Endothelial cell of umbilical vein (primary cell): ENCODE measurements around the gene RDX.

Experiments used
- EZH2 ChIP-seq: IDR thresholded peaks from 2 replicates; pipeline ENCODE4 v1.6.1; 2012; ENCODE audit warnings: borderline replicate concordance, low read depth, mild to moderate bottlenecking, moderate library complexity, low read length, inconsistent platforms; ENCODE audit not compliant: severe bottlenecking
- JUN ChIP-seq: IDR thresholded peaks from 2 replicates; pipeline ENCODE4 v1.6.1; 2011; ENCODE audit warnings: borderline replicate concordance, low read depth; ENCODE audit not compliant: insufficient read length, insufficient read depth
- MYC ChIP-seq: IDR thresholded peaks from one replicate; pipeline ENCODE4 v1.6.1; 2011; ENCODE audit warnings: mild to moderate bottlenecking, low read depth, low read length
- POLR2A ChIP-seq: IDR thresholded peaks from 2 replicates; pipeline ENCODE4 v1.6.1; 2012; ENCODE audit warnings: low read depth, mild to moderate bottlenecking, control low read depth, low read length
- POLR2AphosphoS5 ChIP-seq: IDR thresholded peaks from 2 replicates; pipeline ENCODE4 v1.6.1; 2012; ENCODE audit warnings: low read depth, mild to moderate bottlenecking, control low read depth, low read length, moderate library complexity; ENCODE audit not compliant: insufficient read depth
- TF ChIP-seq, protein P1 (sequence below), 2 donors: IDR thresholded peaks; 1 replicate in 1 of 2; 2 replicates in 1 of 2; pipeline ENCODE4 v1.5.1; 2011; ENCODE audit warnings: low read length in 2 of 2, mild to moderate bottlenecking in 2 of 2, moderate library complexity in 2 of 2, control low read depth in 1 of 2, inconsistent platforms in 1 of 2, low read depth in 1 of 2; ENCODE audit not compliant: insufficient read depth in 1 of 2; ENCODE audit errors: extremely low read depth in 1 of 2

DNA sequence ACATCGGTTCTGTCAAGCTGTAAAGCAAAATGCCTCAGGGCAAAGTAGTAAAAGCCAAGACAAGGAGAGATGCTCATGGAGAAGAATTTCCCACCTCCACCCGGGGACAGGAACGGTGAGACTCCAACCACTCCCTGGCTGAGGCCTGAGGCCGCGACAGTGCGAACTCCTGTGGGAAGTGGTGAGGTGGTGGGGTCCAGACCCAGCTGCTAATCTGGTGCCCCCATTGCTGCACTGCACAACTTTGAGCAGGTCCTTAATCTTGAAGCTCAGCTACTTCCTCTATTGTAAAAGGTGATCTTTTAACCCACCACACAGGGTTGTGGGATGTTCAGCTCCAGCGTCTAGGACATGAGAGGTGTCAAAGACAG is 119.3 kb downstream of the RDX start:
- TF ChIP-seq POLR2AphosphoS5 (no peak), POLR2A (no peak), EZH2 (no peak), MYC (no peak), JUN (no peak)
- TF ChIP-seq, protein P1, sequence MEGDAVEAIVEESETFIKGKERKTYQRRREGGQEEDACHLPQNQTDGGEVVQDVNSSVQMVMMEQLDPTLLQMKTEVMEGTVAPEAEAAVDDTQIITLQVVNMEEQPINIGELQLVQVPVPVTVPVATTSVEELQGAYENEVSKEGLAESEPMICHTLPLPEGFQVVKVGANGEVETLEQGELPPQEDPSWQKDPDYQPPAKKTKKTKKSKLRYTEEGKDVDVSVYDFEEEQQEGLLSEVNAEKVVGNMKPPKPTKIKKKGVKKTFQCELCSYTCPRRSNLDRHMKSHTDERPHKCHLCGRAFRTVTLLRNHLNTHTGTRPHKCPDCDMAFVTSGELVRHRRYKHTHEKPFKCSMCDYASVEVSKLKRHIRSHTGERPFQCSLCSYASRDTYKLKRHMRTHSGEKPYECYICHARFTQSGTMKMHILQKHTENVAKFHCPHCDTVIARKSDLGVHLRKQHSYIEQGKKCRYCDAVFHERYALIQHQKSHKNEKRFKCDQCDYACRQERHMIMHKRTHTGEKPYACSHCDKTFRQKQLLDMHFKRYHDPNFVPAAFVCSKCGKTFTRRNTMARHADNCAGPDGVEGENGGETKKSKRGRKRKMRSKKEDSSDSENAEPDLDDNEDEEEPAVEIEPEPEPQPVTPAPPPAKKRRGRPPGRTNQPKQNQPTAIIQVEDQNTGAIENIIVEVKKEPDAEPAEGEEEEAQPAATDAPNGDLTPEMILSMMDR (IDR thresholded peaks at IDR 0.05; ENCODE audit: extremely low read depth in 1 of 2, insufficient read depth in 1 of 2, low read depth in 1 of 2, low read length in 2 of 2): no peak
